MM.1S (cell line): ENCODE results near the gene CNBD2.
"Not testable (repeated sequence)": the region's sequence is repeated elsewhere in the genome, so short reads cannot be mapped to it uniquely, and the experiment has no call there.

Experiments used
- DNase-seq: peaks from one replicate; pipeline ENCODE4 v3.0.0-alpha.2; 2015
- H2AFZ ChIP-seq: fragments of 300-600 bp; sonication (generic); 2 replicates; pipeline ENCODE4 v1.6.0; 2016; ENCODE audit warnings: antibody characterized with exemption, low read length
- H3F3A ChIP-seq: fragments of 300-600 bp; sonication (generic); 2 replicates; pipeline ENCODE4 v1.6.1; 2016; ENCODE audit warnings: mild to moderate bottlenecking, antibody characterized with exemption, low read length, moderate library complexity, mixed read lengths; ENCODE audit not compliant: insufficient read depth
- H3K27ac ChIP-seq: fragments of 300-600 bp; sonication (generic); 2 replicates; pipeline ENCODE4 v1.5.1; 2016; ENCODE audit warnings: mild to moderate bottlenecking, low read length
- H3K27me3 ChIP-seq: fragments of 300-600 bp; sonication (generic); replicated peaks from 2 replicates; pipeline ENCODE4 v1.6.0; 2016; ENCODE audit warnings: low read length; ENCODE audit not compliant: insufficient read depth
- H3K36me3 ChIP-seq: fragments of 300-600 bp; sonication (generic); replicated peaks from 2 replicates; pipeline ENCODE4 v1.6.1; 2016; ENCODE audit warnings: mild to moderate bottlenecking, low read length, mixed read lengths; ENCODE audit not compliant: insufficient read depth
- H3K4me1 ChIP-seq: fragments of 300-600 bp; sonication (generic); 2 replicates; pipeline ENCODE4 v1.6.1; 2016; ENCODE audit warnings: low read length, mixed read lengths
- H3K4me2 ChIP-seq: fragments of 300-600 bp; sonication (generic); 2 replicates; pipeline ENCODE4 v1.6.0; 2016; ENCODE audit warnings: low read depth, low read length
- H3K4me3 ChIP-seq: fragments of 300-600 bp; sonication (generic); 2 replicates; pipeline ENCODE4 v1.5.1; 2016; ENCODE audit warnings: low read length, mixed read lengths
- H3K79me2 ChIP-seq: fragments of 300-600 bp; sonication (generic); 2 replicates; pipeline ENCODE4 v1.6.1; 2016; ENCODE audit warnings: mixed run types, low read length, mixed read lengths
- H3K9ac ChIP-seq: fragments of 300-600 bp; sonication (generic); 2 replicates; pipeline ENCODE4 v1.6.1; 2016; ENCODE audit warnings: low read length, mixed read lengths
- H3K9me2 ChIP-seq: fragments of 300-600 bp; sonication (generic); replicated peaks from 2 replicates; pipeline ENCODE4 v1.6.1; 2016; ENCODE audit warnings: mild to moderate bottlenecking, low read length, mixed read lengths; ENCODE audit not compliant: insufficient read depth
- H3K9me3 ChIP-seq: fragments of 300-600 bp; sonication (generic); replicated peaks from 2 replicates; pipeline ENCODE4 v1.6.1; 2016; ENCODE audit warnings: mild to moderate bottlenecking, low read length, mixed read lengths; ENCODE audit not compliant: insufficient read depth
- H4K20me1 ChIP-seq: fragments of 300-600 bp; sonication (generic); 2 replicates; pipeline ENCODE4 v1.6.1; 2016; ENCODE audit warnings: mild to moderate bottlenecking, low read length, moderate library complexity, mixed read lengths; ENCODE audit not compliant: insufficient read depth
- EZH2 ChIP-seq: fragments of 300-600 bp; sonication (generic); optimal IDR thresholded peaks from 2 replicates; pipeline ENCODE3; 2017; ENCODE audit warnings: low read depth, mild to moderate bottlenecking, antibody characterized with exemption, low read length, mixed read lengths
- EZH2phosphoT487 ChIP-seq: fragments of 300-600 bp; sonication (generic); IDR thresholded peaks from 2 replicates; pipeline ENCODE4 v1.6.1; 2018; ENCODE audit warnings: antibody characterized with exemption, low read length
- TF ChIP-seq, protein P1 (sequence below): fragments of 300-600 bp; sonication (generic); IDR thresholded peaks from 2 replicates; pipeline ENCODE4 v1.5.1; 2016; ENCODE audit warnings: antibody characterized with exemption, low read length, mixed read lengths

CNBD2 gene

GRCh38 chr20:35956616-35957015, 11.8 kb upstream of the CNBD2 start:
- Histone ChIP-seq H3K27ac (no peak overlapping the region), H3K9ac (no peak overlapping the region), H3K4me2 (no peak overlapping the region), H3F3A (peaks cover 30% of the 10 kb centered on the region), H3K36me3 (no peaks in the 10 kb centered on the region), H3K4me3 (no peak overlapping the region), H3K9me3 (no peaks in the 10 kb centered on the region), H2AFZ (no peak overlapping the region), H4K20me1 (no peaks in the 10 kb centered on the region), H3K27me3 (no peaks in the 10 kb centered on the region), H3K79me2 (peaks cover 23% of the 10 kb centered on the region), H3K9me2 (no peaks in the 10 kb centered on the region), H3K4me1 (peaks cover 12% of the 10 kb centered on the region)
- DNase-seq, result no peak
- TF ChIP-seq EZH2phosphoT487 (no peak), EZH2 (no peak)
- TF ChIP-seq, protein P1, sequence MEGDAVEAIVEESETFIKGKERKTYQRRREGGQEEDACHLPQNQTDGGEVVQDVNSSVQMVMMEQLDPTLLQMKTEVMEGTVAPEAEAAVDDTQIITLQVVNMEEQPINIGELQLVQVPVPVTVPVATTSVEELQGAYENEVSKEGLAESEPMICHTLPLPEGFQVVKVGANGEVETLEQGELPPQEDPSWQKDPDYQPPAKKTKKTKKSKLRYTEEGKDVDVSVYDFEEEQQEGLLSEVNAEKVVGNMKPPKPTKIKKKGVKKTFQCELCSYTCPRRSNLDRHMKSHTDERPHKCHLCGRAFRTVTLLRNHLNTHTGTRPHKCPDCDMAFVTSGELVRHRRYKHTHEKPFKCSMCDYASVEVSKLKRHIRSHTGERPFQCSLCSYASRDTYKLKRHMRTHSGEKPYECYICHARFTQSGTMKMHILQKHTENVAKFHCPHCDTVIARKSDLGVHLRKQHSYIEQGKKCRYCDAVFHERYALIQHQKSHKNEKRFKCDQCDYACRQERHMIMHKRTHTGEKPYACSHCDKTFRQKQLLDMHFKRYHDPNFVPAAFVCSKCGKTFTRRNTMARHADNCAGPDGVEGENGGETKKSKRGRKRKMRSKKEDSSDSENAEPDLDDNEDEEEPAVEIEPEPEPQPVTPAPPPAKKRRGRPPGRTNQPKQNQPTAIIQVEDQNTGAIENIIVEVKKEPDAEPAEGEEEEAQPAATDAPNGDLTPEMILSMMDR, result no peak

DNA sequence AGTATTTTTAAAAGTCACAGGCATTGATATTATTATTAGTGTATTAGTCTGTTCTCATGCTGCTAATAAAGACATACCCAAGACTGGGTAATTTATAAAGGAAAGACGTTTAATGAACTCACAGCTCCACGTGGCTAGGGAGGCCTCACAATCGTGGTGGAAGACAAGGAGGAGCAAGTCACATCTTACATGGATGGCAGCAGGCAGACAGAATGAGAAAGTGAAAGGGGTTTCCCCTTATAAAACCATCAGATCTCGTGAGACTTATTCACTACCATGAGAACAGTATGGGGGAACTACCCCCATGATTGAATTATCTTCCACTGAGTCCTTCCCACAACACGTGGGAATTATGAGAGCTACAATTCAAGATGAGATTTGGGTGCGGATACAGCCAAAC, 9.1 kb upstream of the CNBD2 start:
- not testable (repeated sequence) for H3K9me2 ChIP-seq, H3K9me3 ChIP-seq, H3K4me2 ChIP-seq, DNase-seq, H3K27me3 ChIP-seq, H3K79me2 ChIP-seq, H4K20me1 ChIP-seq, H3K4me1 ChIP-seq, H2AFZ ChIP-seq, H3K27ac ChIP-seq, H3K9ac ChIP-seq, H3K4me3 ChIP-seq, H3K36me3 ChIP-seq
- peaks cover 12% of the 10 kb centered on the region; the same call in 1 of the 2 replicates for H3F3A ChIP-seq

GRCh38 chr20:35963878-35964277, 4.5 kb upstream of the CNBD2 start:
- no peaks in the 10 kb centered on the region for H3K79me2 ChIP-seq
- H2AFZ ChIP-seq, result no peak overlapping the region
- H4K20me1 ChIP-seq, result no peaks in the 10 kb centered on the region
- H3K27ac ChIP-seq, result no peak overlapping the region
- no peaks in the 10 kb centered on the region for H3K4me1 ChIP-seq
- H3K9me2 ChIP-seq, result no peaks in the 10 kb centered on the region
- H3K9me3 ChIP-seq, result no peaks in the 10 kb centered on the region
- TF ChIP-seq EZH2phosphoT487, result no peak
- TF ChIP-seq, protein P1, result no peak
- no peak for TF ChIP-seq EZH2
- no peaks in the 10 kb centered on the region for H3K36me3 ChIP-seq
- H3K4me3 ChIP-seq, result no peak overlapping the region
- DNase-seq, result no peak
- H3K9ac ChIP-seq, result no peak overlapping the region
- H3K27me3 ChIP-seq, result no peaks in the 10 kb centered on the region
- no peaks in the 10 kb centered on the region for H3F3A ChIP-seq
- no peak overlapping the region for H3K4me2 ChIP-seq

- Histone ChIP-seq H3K4me1 (no peaks in the 10 kb centered on the region), H3K27ac (no peak overlapping the region), H2AFZ (no peak overlapping the region), H3K9ac (no peak overlapping the region), H3K9me2 (no peaks in the 10 kb centered on the region), H4K20me1 (no peaks in the 10 kb centered on the region), H3K27me3 (no peaks in the 10 kb centered on the region), H3K79me2 (no peaks in the 10 kb centered on the region), H3K9me3 (no peaks in the 10 kb centered on the region), H3K36me3 (no peaks in the 10 kb centered on the region), H3F3A (no peaks in the 10 kb centered on the region), H3K4me2 (no peak overlapping the region), H3K4me3 (no peak overlapping the region)
- TF ChIP-seq EZH2phosphoT487 (no peak), EZH2 (no peak)
- TF ChIP-seq, protein P1, result no peak
- DNase-seq, result no peak
Measured at GRCh38 chr20:35968930-35969329, 540 bp downstream of the CNBD2 start.
